DMS153 treated with DMSO at 0.1 percent for 48 hours (cell line): ENCODE data around the gene ETV2.
"Not testable (repeated sequence)": the region's sequence is repeated elsewhere in the genome, so short reads cannot be mapped to it uniquely, and the experiment has no call there.

Source experiments
- DNase-seq: peaks from one replicate; lab custom pipeline; 2025; ENCODE audit not compliant: unreplicated experiment; lab: John Stamatoyannopoulos, UW

The ETV2 gene, protein sequence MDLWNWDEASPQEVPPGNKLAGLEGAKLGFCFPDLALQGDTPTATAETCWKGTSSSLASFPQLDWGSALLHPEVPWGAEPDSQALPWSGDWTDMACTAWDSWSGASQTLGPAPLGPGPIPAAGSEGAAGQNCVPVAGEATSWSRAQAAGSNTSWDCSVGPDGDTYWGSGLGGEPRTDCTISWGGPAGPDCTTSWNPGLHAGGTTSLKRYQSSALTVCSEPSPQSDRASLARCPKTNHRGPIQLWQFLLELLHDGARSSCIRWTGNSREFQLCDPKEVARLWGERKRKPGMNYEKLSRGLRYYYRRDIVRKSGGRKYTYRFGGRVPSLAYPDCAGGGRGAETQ

DNA sequence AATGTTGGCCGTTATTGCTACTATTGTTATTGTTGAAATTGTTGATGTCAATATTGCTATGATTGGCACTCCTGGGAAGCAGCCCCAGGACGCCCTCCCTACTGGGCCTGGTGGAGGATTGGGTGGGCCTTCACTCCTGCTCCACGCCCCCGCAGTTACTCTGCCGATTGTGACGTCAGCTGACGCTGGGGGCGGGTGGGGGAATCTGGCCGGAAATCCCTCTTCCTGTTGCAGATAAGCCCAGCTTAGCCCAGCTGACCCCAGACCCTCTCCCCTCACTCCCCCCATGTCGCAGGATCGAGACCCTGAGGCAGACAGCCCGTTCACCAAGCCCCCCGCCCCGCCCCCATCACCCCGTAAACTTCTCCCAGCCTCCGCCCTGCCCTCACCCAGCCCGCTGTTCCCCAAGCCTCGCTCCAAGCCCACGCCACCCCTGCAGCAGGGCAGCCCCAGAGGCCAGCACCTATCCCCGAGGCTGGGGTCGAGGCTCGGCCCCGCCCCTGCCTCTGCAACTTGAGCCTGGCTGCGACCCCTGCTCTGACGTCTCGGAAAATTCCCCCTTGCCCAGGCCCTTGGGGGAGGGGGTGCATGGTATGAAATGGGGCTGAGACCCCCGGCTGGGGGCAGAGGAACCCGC is at the start of gene ETV2:
ETV2 (plus strand) TSS at position 231 of the 637 bp plus-strand sequence. CDS start 716 bp downstream, outside the sequence.
- no peak for DNase-seq

DNA sequence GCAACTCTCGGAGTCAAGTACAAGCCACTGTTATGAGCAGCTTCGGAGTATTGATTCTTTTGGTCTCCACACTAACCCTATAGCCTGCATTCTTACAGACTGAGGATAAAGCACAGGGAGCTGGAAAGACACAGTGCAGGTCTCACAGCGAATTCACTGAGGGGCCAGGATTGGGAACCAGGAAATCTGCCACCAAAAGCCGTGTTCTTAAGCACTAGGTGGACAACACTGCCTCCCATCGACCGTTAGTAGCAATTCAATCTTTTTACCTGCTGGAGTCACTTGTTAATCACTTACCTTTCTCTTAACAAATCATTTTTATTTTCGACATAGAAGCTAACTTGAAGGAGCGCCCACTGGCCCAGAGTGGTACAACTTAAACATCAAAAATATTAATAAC is 49.3 kb upstream of the ETV2 start:
- DNase-seq = peak; percentile 4

DNA sequence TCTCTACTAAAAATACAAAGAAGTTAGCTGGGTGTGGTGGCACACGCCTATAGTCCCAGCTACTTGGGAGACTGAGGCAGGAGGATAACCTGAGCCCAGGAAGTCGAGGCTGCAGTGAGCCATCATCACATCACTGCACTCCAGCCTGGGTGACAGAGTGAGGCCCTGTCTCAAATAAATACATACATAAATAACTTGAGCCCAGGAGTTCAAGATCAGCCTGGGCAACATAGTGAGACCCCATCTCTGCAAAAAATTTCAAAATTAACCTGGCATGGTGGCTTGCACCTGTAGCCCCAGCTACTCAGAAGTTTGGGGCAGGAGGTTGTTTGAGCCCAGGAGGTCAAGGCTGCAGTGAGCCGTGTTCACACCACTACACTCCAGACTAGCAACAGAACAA is 46.5 kb upstream of the ETV2 start:
- DNase-seq = not testable (repeated sequence)

DNA sequence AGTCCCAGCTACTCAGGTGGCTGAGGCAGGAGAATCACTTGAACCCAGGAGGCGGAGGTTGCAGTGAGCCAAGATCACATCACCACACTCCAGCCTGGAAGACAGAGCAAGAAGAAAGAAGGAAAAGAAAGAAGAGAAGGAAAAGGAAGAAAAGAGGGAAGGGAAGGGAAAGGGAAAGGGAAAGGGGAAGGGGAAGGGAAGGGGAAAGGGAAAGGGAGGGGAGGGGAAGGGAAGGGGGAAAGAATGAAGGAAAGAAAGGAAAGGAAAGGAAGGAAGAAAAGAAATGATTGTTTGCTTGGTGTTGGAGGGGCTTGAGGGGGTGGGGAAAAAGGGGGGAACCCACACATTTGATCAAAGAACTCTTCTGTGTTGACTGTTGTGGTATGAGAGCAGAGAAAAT is 45.6 kb upstream of the ETV2 start:
- no peak for DNase-seq

DNA sequence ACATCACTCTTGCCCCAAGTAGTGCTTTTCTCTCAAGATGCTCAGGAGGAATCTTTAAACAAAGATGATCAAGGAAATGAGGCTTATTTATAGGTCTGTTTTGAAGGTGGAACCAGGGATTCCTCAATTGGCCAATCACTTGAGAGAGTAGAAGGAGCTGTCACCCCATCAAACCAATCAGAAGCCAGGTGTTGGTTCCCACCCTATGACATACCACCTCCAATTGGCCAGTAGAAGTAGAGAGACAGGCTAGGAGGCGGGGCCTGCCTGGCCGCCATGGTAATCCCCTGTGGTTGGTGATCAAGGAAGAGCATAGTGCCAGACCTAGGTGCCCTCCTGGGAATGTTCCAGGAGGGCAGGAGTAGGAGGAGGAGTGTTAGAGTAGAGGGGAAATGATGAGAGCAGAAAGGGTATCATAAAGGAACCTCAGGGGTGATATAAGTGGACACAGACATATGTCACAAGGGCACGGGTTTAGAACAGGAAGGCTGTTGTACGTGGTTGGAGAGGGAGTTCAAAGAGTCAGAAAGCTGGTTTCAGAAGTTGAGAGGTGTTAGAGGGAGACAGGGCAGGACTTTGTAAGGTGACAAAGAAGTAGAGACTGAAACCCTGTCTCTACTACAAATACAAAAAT is 45.1 kb upstream of the ETV2 start:
- DNase-seq = no peak

DNA sequence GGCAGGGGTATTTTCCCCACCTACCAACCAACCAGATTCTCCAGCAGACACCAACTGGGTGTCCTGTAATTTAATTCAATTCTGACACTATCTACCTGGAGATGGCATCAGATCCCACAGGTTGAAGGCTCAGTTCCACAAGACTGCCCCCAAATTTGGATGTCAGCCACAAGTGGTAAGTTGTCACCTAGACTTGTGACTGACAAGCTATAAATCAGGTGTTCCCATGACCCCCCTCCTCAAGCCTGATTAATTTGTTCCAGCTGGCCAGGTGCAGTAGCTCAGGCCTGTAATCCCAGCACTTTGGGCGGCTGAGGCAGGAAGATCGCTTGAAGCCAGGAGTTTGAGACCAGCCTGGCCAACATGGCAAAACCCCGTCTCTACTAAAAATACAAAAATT is 39.6 kb upstream of the ETV2 start:
- no peak for DNase-seq

DNA sequence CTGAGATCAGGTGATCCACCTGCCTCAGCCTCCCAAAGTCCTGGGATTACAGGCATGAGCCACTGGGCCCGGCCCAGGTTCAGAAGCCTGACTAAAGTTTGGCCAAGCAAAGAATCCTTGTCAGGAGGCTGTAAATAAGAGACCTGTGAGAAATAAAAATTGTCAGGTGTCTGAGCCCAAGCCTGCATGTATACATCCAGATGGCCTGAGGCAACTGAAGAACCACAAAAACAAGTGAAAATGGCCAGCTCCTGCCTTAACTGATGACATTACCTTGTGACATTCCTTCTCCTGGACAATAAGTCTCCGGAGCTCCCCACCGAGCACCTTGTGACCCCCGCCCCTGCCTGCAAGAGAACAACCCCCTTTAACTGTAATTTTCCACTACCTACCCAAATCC is 37.1 kb upstream of the ETV2 start:
- DNase-seq = not testable (repeated sequence)

DNA sequence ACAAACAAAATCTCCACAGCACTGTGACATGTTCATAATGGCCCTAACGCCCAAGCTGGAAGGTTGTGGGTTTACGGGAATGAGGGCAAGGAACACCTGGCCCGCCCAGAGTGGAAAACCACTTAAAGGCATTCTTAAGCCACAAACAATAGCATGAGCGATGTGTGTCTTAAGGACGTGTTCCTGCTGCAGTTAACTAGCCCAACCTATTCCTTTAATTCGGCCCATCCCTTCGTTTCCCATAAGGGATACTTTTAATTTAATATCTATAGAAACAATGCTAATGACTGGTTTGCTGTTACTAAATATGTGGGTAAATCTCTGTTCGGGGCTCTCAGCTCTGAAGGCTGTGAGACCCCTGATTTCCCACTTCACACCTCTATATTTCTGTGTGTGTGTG is 34.4 kb upstream of the ETV2 start:
- not testable (repeated sequence) for DNase-seq

DNA sequence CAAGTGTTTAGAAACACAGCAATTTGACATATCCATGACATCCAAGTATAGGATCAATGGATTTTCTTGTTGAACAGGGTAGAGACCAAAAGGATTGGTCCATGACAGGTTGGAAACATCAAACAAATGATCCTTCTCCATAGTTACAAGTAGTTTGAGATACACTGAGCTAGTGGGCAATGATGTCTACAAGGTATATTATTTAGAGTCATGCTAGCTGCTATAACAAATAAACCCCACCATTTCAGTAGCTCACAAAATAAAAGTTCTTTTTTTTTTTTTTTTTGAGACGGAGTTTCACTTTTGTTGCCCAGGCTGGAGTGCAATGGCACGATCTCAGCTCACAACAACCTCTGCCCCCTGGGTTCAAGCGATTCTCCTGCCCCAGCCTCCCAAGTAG is 33.9 kb upstream of the ETV2 start:
- DNase-seq = no peak

DNA sequence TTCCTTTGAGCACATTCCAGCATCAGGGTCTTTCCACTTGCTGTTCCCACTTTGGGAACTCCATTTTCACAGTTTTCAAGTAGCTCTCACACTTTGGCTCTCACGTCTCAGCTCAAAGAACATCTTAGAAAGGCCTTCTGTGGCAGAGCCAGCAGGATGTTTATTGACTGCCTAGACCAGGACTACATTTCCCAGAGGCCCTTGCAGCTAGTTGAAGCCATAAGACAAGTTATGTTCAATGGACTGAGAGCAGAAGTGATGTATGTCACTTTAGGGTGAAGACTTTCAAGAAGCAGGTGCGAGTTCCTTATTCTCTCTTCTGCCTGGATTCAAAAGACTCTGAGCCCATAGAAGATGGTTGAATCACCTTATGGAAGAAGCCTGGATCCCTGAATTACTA is 33.3 kb upstream of the ETV2 start:
- no peak for DNase-seq

DNA sequence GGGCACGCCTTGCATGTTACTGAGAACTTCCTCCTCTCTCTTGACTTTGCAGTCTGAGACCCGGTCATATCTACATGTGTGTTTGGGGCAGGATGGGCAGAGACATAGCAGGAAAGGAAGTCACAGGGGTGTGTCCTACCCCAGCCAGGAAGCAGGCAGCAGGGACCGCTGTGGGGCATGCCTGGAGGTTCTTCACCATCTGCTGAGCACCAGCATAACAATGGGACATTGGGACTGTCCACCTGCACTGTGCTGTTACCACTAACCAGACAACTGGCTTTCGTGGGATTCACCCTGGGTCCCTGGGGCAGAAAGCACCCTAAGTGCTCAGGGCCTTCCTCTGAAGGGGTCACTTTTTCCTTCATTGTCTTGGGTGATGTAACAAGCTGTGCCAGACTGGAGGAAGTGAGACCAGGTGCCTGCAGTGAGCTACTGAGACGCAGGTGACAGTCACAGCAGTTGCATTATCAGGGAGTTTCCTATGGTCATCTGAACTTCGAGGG is 31.6 kb upstream of the ETV2 start:
- no peak for DNase-seq

DNA sequence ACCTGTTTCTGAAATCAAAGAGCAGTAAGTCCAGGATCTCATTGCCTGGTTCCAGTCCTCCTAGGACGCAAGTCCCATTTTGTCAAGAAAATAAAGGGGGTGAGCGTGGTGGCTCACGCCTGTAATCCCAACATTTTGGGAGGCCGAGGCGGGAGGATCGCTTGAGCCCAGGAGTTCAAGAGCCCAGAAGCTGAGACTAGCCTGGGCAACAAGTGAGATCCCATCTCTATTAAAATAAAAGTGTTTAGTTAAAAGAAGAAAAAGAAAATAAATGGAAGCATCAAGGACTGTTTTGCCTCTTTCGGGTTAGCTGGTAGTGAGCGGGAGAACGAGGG is 29.4 kb upstream of the ETV2 start:
- DNase-seq = no peak

DNA sequence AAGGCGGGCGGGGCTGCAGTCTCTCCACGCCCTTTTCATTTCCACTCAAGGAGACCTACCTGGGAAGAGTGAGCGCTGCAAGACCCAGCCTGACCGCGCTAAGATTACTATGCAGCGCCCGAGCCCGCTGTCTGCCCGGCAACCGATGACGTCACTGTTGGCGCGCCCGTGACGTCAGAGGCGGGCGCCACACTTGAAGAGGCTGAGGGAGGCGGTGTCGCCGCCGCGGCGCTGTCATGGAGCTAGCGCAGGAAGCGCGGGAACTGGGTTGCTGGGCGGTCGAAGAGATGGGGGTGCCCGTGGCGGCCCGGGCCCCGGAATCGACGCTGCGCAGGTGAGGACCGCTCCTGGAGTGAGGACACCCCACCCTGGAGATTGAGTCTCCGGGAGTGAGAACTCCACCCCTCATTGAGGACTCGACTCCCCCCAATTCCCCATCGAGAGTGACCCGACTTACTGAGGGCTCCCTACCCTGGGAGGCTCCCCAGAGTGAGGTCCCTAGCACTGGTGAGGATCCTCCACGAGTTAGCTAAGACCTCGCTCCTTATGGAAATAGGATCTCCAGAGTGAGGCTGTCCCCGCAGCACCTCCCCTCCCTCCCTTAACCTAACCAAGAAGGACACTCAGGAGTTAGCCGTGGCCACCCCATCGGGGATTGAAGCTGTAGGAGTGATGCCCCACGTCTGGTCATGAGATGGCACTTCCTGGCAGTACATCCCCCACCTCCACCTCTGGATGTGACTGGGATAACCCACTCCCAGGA is 28.8 kb upstream of the ETV2 start, which contains the start of gene HAUS5:
HAUS5 (plus strand) TSS at position 177 of the 763 bp plus-strand sequence; CDS start at position 237, 60 bp downstream.
- peak; percentile 75 for DNase-seq

DNA sequence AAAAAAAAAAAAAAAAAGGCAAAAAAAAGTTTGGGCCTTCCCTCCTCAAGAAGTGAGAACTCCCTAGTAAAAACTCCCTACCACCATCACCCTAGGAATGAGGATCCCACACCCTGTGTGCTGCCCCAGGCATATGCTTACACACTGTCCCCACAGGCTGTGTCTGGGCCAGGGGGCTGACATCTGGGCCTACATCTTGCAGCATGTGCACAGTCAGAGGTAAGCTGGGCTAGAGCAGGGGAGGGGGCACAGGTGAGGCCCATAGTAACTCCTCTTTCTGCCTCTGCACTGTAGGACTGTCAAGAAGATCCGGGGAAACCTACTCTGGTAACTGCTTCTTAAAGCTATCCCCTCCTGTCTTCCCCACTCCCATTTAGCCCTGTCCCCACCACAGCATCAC is 28.0 kb upstream of the ETV2 start:
- no peak for DNase-seq

DNA sequence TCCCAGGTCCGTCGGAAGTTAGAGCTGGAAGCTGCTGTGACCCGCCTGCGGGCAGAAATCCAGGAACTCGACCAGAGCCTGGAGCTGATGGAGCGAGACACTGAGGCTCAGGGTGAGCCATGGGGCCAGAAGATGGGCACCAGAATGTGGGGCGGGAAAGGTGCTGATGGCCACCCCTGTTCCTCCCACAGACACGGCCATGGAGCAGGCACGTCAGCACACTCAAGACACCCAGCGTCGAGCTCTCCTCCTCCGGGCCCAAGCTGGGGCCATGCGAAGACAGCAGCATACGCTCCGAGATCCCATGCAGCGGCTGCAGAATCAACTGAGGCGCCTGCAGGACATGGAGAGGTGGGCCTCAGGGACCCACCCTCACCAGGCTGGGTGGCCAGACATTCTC is 26.5 kb upstream of the ETV2 start:
- DNase-seq = no peak

DNA sequence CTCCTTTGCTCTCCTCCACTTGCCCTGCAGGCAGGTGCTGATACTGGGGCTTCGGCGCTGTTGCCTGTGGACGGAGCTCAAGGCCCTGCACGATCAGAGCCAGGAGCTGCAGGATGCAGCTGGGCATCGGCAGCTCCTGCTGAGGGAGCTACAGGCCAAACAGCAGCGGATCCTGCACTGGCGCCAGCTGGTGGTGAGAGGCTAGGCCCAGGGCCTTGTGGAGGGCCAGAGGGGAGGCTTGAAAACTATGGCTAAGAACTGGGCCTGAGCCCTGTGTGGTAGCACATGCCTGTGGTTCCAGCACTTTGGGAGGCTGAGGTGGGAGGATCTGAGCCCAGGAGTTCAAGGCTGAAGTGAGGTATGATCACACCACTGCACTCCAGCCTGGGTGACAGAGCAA is 22.7 kb upstream of the ETV2 start:
- DNase-seq = no peak

DNA sequence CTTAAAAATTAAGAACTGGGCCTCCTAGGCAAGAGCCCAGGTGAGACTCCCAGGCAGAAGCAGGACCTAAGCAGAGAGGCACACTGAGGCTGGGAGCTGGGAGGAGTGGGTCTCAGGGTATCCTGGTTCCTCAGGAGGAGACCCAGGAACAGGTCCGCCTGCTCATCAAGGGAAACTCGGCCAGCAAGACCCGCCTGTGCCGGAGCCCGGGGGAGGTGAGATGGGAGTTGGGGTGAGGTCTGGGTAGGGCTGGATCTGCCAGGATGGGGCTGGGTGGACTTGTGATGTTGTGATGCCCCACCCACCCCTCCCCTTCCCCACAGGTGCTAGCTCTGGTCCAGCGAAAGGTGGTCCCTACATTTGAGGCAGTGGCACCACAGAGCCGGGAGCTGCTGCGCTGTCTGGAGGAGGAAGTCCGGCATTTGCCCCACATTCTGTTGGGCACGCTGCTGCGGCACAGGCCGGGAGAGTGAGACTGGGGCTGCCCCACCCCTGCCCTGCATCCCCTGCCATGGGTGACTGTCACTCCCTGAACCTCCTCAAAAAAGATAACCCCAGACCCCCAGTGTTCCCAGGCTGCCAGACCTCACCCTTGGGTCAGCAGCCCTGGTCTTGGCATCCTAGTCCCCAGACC is 22.1 kb upstream of the ETV2 start:
- no peak for DNase-seq

DNA sequence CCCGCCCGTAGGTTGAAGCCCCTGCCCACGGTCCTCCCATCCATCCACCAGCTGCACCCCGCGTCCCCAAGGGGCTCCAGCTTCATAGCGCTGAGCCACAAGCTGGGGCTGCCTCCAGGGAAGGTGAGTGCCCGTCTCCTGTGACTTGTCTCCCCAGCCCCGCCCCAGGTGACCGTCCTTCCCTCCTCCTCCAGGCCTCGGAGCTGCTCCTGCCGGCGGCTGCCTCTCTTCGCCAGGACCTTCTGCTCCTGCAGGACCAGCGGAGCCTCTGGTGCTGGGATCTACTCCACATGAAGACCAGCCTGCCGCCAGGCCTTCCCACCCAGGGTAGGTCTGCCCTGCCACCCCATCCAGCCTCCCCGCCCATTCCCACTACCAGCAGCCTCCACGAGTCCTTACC is 21.5 kb upstream of the ETV2 start:
- no peak for DNase-seq

DNA sequence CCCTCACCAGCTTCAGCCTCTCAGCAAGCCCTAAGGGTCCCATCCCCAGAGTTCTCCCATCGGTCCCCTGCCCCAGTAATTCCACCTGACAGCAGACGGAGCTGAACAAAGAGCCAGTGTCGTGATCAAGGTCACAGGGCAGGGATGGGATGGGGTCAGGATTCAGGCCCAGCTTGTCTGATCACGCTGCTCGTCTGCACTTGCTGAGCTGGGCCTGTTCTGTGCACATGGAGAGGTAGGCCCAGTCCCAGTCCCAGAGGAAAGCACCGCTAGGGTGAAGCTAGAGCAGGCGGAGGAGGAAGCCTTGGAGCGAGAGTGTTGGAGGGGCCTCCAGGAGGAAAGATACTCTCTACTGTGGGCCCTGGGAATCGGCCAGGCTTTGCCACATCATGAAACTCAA is 19.8 kb upstream of the ETV2 start:
- DNase-seq = no peak

DNA sequence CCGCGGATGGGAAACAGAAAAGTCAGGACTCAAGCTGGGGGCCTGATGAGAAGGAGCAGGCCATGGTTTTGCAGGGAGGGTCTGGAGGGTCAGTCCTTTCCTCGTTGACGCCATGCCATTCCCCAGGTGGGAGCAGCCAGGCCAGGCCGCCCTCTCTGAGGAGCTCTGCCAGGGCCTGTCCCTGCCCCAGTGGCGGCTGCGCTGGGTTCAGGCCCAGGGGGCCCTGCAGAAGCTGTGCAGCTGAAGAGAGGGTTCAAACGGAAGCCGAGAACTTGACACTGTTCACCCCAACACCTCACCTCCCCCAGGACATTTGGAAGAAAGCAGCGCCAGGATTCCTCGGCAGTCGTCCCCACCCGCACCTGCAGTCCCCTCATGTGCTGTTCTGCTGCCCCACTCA is 18.8 kb upstream of the ETV2 start:
- no peak for DNase-seq
